Heart right ventricle (tissue), 16 donors: ENCODE results near the gene ZSCAN25. TPM values are rescaled to one million over a fixed set of nuclear protein-coding genes. Genes with fewer than 3 reads are reported as not detected.
A peak's percentile ranks its signal among the peaks of the same experiment; 100 is the strongest.

Source experiments
- ATAC-seq, 8 donors: fragments of 200-7000 bp; cut with Tn5 transposase; one replicate each; pipeline ENCODE4 v1.9.1; 2020; ENCODE audit warnings: mild to moderate bottlenecking in 8 of 8, moderate library complexity in 8 of 8, moderate number of reproducible peaks in 1 of 8
- DNase-seq, 2 donors: peaks; one replicate each; pipeline ENCODE4 v3.0.0-alpha.2; 2020
- H3K27ac ChIP-seq, 10 donors: fragments of 200-600 bp; sonication (generic) in 2 of 10; one replicate each; pipeline versions ENCODE4 v1.5.0 to v1.8.0; 2020 to 2022; ENCODE audit warnings: mild to moderate bottlenecking in 3 of 10
- H3K27me3 ChIP-seq, 7 donors: fragments of 200-600 bp; one replicate each; pipeline ENCODE4 v1.8.0; 2021 to 2022; ENCODE audit warnings: mild to moderate bottlenecking in 2 of 7
- H3K36me3 ChIP-seq, 9 donors: fragments of 200-600 bp; sonication (generic) in 1 of 9; one replicate each; pipeline versions ENCODE4 v1.5.0 to v1.8.0; 2020 to 2022; ENCODE audit warnings: mild to moderate bottlenecking in 2 of 9
- H3K4me1 ChIP-seq, 9 donors: fragments of 200-600 bp; sonication (generic) in 1 of 9; one replicate each; pipeline versions ENCODE4 v1.5.0 to v1.8.0; 2020 to 2022; ENCODE audit warnings: mild to moderate bottlenecking in 4 of 9
- H3K4me3 ChIP-seq, 10 donors: fragments of 200-600 bp; sonication (generic) in 2 of 10; one replicate each; pipeline versions ENCODE4 v1.5.0 to v1.8.0; 2020 to 2022; ENCODE audit warnings: mild to moderate bottlenecking in 7 of 10, moderate library complexity in 2 of 10
- H3K9me3 ChIP-seq, 11 donors: fragments of 200-600 bp in 10 of 11; sonication (generic) in 2 of 11; one replicate each; pipeline versions ENCODE4 v1.5.0 to v1.8.0; 2013 to 2022; ENCODE audit warnings: mild to moderate bottlenecking in 2 of 11, control low read depth in 1 of 11, moderate library complexity in 1 of 11
- WGBS, 2 donors: extraction: QIAGEN DNeasy Blood & Tissue Kit; methylation state at CpG; one replicate each; pipeline ENCODE4 v1.1.7; 2013; ENCODE audit warnings: inconsistent platforms in 1 of 2; 5-methylcytosine and 5-hydroxymethylcytosine counted together
- intact Hi-C, 10 donors: fragments of 100-400 bp; cut with DNase I; formaldehyde crosslinking; loops; one replicate each; pipeline versions ENCODE4 v1.11.1 to v1.14.2; 2022
- polyA plus RNA-seq, 2 donors: library from polyadenylated mRNA; stranded (reverse); fragments of 200-250 nt; gene quantifications; one replicate each; pipeline ENCODE4 v1.2.3, GENCODE V29; 2013
- total RNA-seq, 10 donors: library from RNA; stranded (reverse); fragmentation: NEBNext Ultra II Directional in 3 of 10; extraction: Animal tissue kit (Norgen Biotek cat#: 25700) in 3 of 10; gene quantifications; one replicate each; pipeline versions ENCODE4 v1.2.1 to v1.2.4, GENCODE V29; 2021 to 2023
- TF ChIP-seq, protein P1 (sequence below), 9 donors: fragments of 200-600 bp; sonication (generic) in 2 of 9; IDR thresholded peaks; one replicate each; pipeline versions ENCODE4 v1.5.0 to v1.8.0; 2021 to 2022; ENCODE audit warnings: antibody characterized with exemption in 9 of 9, mild to moderate bottlenecking in 5 of 9, moderate library complexity in 1 of 9
- donor health status: Arrhythmogenic right ventricular cardiomyopathy.
- donor health status: ischemic (EF 13 %, LVEDD 7.1; RV severe dilation, severe dysfunction).
- donor health status: healthy with polysubstance abuse.
- donor health status: DM: no; HTN: yes; CAD: no.
- donor health status: DM: no; HTN: no; CAD: no.
- donor health status: ischemic (EF 25% LVEDD 6.9; RV normal size, moderate dysfunction).
- donor health status: ischemic (EF 25% LVEDD 5.7; RV mildly dilated, moderate dysfunction).
- donor health status: healthy.
- donor health status: DM: yes; HTN: yes; CAD: no.
- donor health status: Ischemic cardiomyopathy.
- donor health status: ischemic (EF 35%, LVEDD 5.7; RV mildly dilated, moderate dysfunction).
- donor health status: nonischemic (EF 11% LVEDD 7.7; RV severe dilation, severe dysfunction).
- donor health status: DM: yes; HTN: yes; CAD: no.
- donor health status: PGD.
- donor health status: ischemic (EF 29% LVEDD 5.4; RV normal size, mild dysfunction).
- donor health status: nonischemic (EF 23%, LVEDD 6.1; RV moderate dilation, normal function).

The ZSCAN25 gene
- total and polyA plus RNA-seq, 12 donors, result 2.5 to 10.5 (median 7.5) TPM

DNA sequence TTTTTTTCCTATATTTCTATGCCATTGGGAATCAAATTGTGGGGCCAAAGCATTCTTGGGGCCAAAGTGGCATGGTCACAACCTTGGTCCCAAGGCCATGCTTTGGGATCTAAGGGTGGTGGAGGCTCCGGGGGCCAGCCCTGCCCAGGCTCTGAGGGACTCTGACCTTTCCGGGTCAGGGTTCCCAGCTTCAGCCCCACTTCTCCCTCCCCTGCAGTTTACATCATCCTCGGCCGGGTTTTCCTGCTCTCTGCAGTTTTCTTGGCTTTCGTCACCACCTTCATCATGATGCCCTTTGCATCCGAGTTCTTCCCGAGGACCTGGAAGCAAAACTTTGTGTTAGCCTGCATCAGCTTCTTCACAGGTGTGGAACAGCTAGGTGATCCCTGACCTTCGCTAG lies 10.2 kb upstream of the ZSCAN25 start:
- 67 to 69% methylated on average over 8 of the region's 8 CpGs for WGBS, 2 donors
- H3K36me3 ChIP-seq, result no peaks in the 10 kb centered on the region
- no peak for DNase-seq
- H3K9me3 ChIP-seq, result no peaks in the 10 kb centered on the region
- TF ChIP-seq, protein P1, sequence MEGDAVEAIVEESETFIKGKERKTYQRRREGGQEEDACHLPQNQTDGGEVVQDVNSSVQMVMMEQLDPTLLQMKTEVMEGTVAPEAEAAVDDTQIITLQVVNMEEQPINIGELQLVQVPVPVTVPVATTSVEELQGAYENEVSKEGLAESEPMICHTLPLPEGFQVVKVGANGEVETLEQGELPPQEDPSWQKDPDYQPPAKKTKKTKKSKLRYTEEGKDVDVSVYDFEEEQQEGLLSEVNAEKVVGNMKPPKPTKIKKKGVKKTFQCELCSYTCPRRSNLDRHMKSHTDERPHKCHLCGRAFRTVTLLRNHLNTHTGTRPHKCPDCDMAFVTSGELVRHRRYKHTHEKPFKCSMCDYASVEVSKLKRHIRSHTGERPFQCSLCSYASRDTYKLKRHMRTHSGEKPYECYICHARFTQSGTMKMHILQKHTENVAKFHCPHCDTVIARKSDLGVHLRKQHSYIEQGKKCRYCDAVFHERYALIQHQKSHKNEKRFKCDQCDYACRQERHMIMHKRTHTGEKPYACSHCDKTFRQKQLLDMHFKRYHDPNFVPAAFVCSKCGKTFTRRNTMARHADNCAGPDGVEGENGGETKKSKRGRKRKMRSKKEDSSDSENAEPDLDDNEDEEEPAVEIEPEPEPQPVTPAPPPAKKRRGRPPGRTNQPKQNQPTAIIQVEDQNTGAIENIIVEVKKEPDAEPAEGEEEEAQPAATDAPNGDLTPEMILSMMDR (IDR thresholded peaks at IDR 0.05), result no peak
- H3K27ac ChIP-seq, result no peak overlapping the region
- H3K4me1 ChIP-seq, result no peaks in the 10 kb centered on the region
- intact Hi-C loops, result no loop called here
- ATAC-seq, result no peak
- no peak overlapping the region for H3K4me3 ChIP-seq
- H3K27me3 ChIP-seq, result no peaks in the 10 kb centered on the region

DNA sequence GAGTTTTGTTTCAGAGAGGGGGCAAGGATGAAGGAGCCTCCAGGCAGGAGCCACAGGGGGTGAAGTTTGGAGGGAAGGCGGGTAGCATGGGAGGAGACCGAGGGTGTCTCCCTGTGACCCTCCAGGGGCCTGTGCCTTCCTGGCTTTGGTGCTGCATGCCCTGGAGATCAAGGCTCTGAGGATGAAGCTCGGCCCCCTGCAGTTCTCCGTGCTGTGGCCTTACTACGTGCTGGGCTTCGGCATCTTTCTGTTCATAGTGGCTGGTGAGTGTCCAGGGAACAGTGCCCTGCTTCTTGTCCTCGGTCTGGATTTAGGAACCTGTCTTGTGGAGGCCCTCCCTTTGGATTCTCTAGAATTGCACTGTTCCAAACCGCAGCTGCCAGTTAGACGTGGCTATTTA lies 9.2 kb upstream of the ZSCAN25 start:
- Histone ChIP-seq H3K27me3 (no peaks in the 10 kb centered on the region), H3K9me3 (no peaks in the 10 kb centered on the region), H3K4me1 (no peaks in the 10 kb centered on the region), H3K36me3 (no peaks in the 10 kb centered on the region), H3K27ac (no peak overlapping the region), H3K4me3 (no peak overlapping the region)
- TF ChIP-seq, protein P1 (IDR thresholded peaks at IDR 0.05), result no peak
- intact Hi-C loops, result no loop called here
- no peak for DNase-seq
- ATAC-seq, result no peak
- 69 to 73% methylated on average over 9 of the region's 9 CpGs for WGBS, 2 donors

GRCh38 chr7:99614495-99614894 lies 2.3 kb upstream of the ZSCAN25 start:
- Histone ChIP-seq H3K4me1 (peaks cover 5 to 20% (median 13%) of the 10 kb centered on the region in 9 donors), H3K9me3 (no peaks in the 10 kb centered on the region), H3K4me3 (no peak overlapping the region), H3K36me3 (peaks cover 0 to 13% (median 7%) of the 10 kb centered on the region in 9 donors), H3K27ac (no peak overlapping the region), H3K27me3 (no peaks in the 10 kb centered on the region)
- DNase-seq (no peak), ATAC-seq (no peak)
- WGBS, 2 donors, result 62 to 64% methylated on average over 3 of the region's 3 CpGs
- intact Hi-C loops, result no loop called here
- TF ChIP-seq, protein P1 (IDR thresholded peaks at IDR 0.05), result no peak

GRCh38 chr7:99615989-99616358 lies 772 bp upstream of the ZSCAN25 start:
- no peak for DNase-seq
- TF ChIP-seq, protein P1 (IDR thresholded peaks at IDR 0.05), result no peak

More at GRCh38 chr7:99615989-99616358, 772 bp upstream of the ZSCAN25 start:
- 84 to 85% methylated on average over 5 of the region's 5 CpGs for WGBS, 2 donors
- H3K36me3 ChIP-seq, result peaks cover 0 to 28% (median 22%) of the 10 kb centered on the region in 9 donors
- peak overlapping the region; percentile 58 to 99 (median 86) for H3K4me3 ChIP-seq
- peaks cover 5 to 20% (median 13%) of the 10 kb centered on the region in 9 donors for H3K4me1 ChIP-seq
- peak overlapping the region in 7 of 10 donors; percentile 77 to 92 (median 85) for H3K27ac ChIP-seq
- ATAC-seq, result peak in 1 of 8 donors; percentile 8
- H3K9me3 ChIP-seq, result no peaks in the 10 kb centered on the region
- no peaks in the 10 kb centered on the region for H3K27me3 ChIP-seq
- intact Hi-C loops, result loop anchor here in 3 of 10 donors (5.0 kb wide), 4 partner anchors 59 to 144 kb away; partner anchors contain the start of genes FAM200A (in 1 of the 3), ZNF655 (in 1 of the 3) and ZNF789 (in 1 of the 3)
